Panc1 (cell line): ENCODE results near the gene DGAT2. TPM values are rescaled to one million over a fixed set of nuclear protein-coding genes. Genes with fewer than 3 reads are reported as not detected.

ENCODE experiments used
- ATAC-seq: fragments of 200-7000 bp; cut with Tn5 transposase; 2 replicates; pipeline ENCODE4 v1.9.1; 2020; ENCODE audit warnings: mild to moderate bottlenecking, moderate library complexity
- BruUV-seq: library from RNA; stranded (reverse); fragments of 400-500 nt; replicated peaks from 2 replicates; lab custom pipeline; 2021; lab: Mats Ljungman, UMichigan
- CTCF ChIA-PET: fragments of 300-600 bp; sonication (Branson Sonifier 250); formaldehyde crosslinking; loops from one replicate; lab custom pipeline; 2022; ENCODE audit warnings: antibody characterized with exemption; lab: Charles Lee
- POLR2A ChIA-PET: fragments of 300-600 bp; sonication (Branson Sonifier 250); formaldehyde crosslinking; loops from one replicate; lab custom pipeline; 2022; ENCODE audit warnings: antibody characterized with exemption; lab: Charles Lee
- DNase-seq: peaks from one replicate; pipeline ENCODE4 v3.0.0-alpha.2; 2010; ENCODE audit warnings: low read depth, low spot score
- H3K27ac ChIP-seq: 2 replicates; pipeline ENCODE4 v1.5.1; 2011; ENCODE audit warnings: mild to moderate bottlenecking, low read length, inconsistent platforms
- H3K27me3 ChIP-seq: fragments of 200-500 bp; sonication (Bioruptor generic); 2 replicates; pipeline ENCODE4 v1.6.0; 2014; ENCODE audit warnings: low read length, inconsistent platforms; ENCODE audit not compliant: control insufficient read depth, insufficient read depth
- H3K36me3 ChIP-seq: fragments of 200-500 bp; sonication (Bioruptor generic); 2 replicates; pipeline ENCODE4 v1.5.1; 2014; ENCODE audit warnings: inconsistent platforms, mild to moderate bottlenecking, low read length, moderate library complexity; ENCODE audit not compliant: control insufficient read depth, insufficient read depth
- H3K4me1 ChIP-seq: 2 replicates; pipeline ENCODE4 v1.5.1; 2011; ENCODE audit warnings: inconsistent platforms, mild to moderate bottlenecking, low read length, moderate library complexity; ENCODE audit not compliant: control insufficient read depth, insufficient read depth
- H3K4me3 ChIP-seq, 2 experiments: 2 replicates each; pipeline ENCODE4 v1.5.1; 2011 to 2012; ENCODE audit warnings: low read depth in 2 of 2, low read length in 2 of 2, mild to moderate bottlenecking in 2 of 2, inconsistent platforms in 1 of 2, moderate library complexity in 1 of 2
- H3K9me3 ChIP-seq: fragments of 200-500 bp; sonication (Bioruptor generic); 2 replicates; pipeline ENCODE4 v1.5.1; 2014; ENCODE audit warnings: low read depth, mild to moderate bottlenecking, inconsistent platforms, low read length, moderate library complexity; ENCODE audit not compliant: control insufficient read depth, insufficient read depth
- POLR2AphosphoS5 ChIP-seq: IDR thresholded peaks from 2 replicates; pipeline ENCODE4 v1.6.1; 2012; ENCODE audit warnings: mild to moderate bottlenecking, low read depth, low read length, moderate library complexity
- SIN3A ChIP-seq: IDR thresholded peaks from 2 replicates; pipeline ENCODE4 v1.6.1; 2012; ENCODE audit warnings: low read depth, mild to moderate bottlenecking, low read length, moderate library complexity, borderline replicate concordance; ENCODE audit not compliant: insufficient read depth
- TCF7L2 ChIP-seq: IDR thresholded peaks from 2 replicates; pipeline ENCODE4 v1.6.1; 2011; ENCODE audit warnings: mild to moderate bottlenecking, low read depth, low read length, inconsistent platforms
- in situ Hi-C: cut with HindIII; loops from 2 replicates; pipeline ENCODE4 v1.10.0; 2016; ENCODE audit warnings: low sequenced_read_pairs, low pct_unique_long_range_greater_than_20kb
- intact Hi-C: fragments of 100-400 bp; cut with micrococcal nuclease; formaldehyde crosslinking; loops from one replicate; pipeline ENCODE4 v1.10.0; 2022; ENCODE audit not compliant: unreplicated experiment
- total RNA-seq: library from RNA; stranded (reverse); gene quantifications from one replicate; pipeline ENCODE4 v1.2.1, GENCODE V29; 2021; ENCODE audit not compliant: unreplicated experiment
- TF ChIP-seq, protein P1 (sequence below): fragments of 450-650 bp; IDR thresholded peaks from 2 replicates; pipeline ENCODE4 v1.5.1; 2017; ENCODE audit warnings: mild to moderate bottlenecking
- TF ChIP-seq, protein P2 (sequence below), 2 experiments: IDR thresholded peaks; 2 replicates each; pipeline ENCODE4 v1.6.1; 2011 to 2012; ENCODE audit warnings: low read depth in 2 of 2, control low read depth in 1 of 2, low read length in 1 of 2, mild to moderate bottlenecking in 1 of 2, moderate library complexity in 1 of 2; ENCODE audit not compliant: insufficient read depth in 1 of 2

DGAT2 gene
- total RNA-seq, 1 experiment from 2014 or later: 19.2 TPM

DNA sequence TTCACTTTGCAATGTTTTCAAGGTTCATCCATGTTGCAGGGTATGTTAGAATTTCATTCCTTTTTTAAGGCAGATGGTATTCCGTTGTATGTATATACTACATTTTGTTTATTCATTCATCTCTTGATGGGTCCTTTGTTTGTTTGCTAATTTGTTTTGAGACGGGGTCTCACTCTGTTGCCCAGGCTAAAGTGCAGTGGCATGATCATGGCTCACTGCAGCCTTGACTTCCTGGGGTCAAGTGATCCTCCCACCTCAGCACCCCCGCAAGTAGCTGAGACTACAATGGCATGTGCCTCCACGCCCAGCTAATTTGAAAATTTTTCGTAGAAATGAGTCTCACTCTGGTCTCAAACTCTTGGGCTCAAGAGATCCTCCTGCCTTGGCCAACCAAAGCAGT is 52.6 kb downstream of the DGAT2 start:
- no peak overlapping the region for H3K27ac ChIP-seq
- no peak for TF ChIP-seq TCF7L2
- TF ChIP-seq, protein P1, sequence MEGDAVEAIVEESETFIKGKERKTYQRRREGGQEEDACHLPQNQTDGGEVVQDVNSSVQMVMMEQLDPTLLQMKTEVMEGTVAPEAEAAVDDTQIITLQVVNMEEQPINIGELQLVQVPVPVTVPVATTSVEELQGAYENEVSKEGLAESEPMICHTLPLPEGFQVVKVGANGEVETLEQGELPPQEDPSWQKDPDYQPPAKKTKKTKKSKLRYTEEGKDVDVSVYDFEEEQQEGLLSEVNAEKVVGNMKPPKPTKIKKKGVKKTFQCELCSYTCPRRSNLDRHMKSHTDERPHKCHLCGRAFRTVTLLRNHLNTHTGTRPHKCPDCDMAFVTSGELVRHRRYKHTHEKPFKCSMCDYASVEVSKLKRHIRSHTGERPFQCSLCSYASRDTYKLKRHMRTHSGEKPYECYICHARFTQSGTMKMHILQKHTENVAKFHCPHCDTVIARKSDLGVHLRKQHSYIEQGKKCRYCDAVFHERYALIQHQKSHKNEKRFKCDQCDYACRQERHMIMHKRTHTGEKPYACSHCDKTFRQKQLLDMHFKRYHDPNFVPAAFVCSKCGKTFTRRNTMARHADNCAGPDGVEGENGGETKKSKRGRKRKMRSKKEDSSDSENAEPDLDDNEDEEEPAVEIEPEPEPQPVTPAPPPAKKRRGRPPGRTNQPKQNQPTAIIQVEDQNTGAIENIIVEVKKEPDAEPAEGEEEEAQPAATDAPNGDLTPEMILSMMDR: no peak
- TF ChIP-seq, protein P2, sequence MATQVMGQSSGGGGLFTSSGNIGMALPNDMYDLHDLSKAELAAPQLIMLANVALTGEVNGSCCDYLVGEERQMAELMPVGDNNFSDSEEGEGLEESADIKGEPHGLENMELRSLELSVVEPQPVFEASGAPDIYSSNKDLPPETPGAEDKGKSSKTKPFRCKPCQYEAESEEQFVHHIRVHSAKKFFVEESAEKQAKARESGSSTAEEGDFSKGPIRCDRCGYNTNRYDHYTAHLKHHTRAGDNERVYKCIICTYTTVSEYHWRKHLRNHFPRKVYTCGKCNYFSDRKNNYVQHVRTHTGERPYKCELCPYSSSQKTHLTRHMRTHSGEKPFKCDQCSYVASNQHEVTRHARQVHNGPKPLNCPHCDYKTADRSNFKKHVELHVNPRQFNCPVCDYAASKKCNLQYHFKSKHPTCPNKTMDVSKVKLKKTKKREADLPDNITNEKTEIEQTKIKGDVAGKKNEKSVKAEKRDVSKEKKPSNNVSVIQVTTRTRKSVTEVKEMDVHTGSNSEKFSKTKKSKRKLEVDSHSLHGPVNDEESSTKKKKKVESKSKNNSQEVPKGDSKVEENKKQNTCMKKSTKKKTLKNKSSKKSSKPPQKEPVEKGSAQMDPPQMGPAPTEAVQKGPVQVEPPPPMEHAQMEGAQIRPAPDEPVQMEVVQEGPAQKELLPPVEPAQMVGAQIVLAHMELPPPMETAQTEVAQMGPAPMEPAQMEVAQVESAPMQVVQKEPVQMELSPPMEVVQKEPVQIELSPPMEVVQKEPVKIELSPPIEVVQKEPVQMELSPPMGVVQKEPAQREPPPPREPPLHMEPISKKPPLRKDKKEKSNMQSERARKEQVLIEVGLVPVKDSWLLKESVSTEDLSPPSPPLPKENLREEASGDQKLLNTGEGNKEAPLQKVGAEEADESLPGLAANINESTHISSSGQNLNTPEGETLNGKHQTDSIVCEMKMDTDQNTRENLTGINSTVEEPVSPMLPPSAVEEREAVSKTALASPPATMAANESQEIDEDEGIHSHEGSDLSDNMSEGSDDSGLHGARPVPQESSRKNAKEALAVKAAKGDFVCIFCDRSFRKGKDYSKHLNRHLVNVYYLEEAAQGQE (IDR thresholded peaks at IDR 0.05; ENCODE audit: insufficient read depth in 1 of 2, low read depth in 2 of 2, low read length in 1 of 2): no peak
- no peak for TF ChIP-seq SIN3A
- no peak for TF ChIP-seq POLR2AphosphoS5
- ChIA-PET CTCF (no interaction called here), POLR2A (no interaction called here)
- H3K4me1 ChIP-seq: peaks cover 12% of the 10 kb centered on the region
- no peak overlapping the region for H3K4me3 ChIP-seq
- in situ Hi-C loops (no loop called here), intact Hi-C loops (no loop called here)
- ATAC-seq: no peak
- H3K27me3 ChIP-seq: no peaks in the 10 kb centered on the region
- H3K9me3 ChIP-seq: no peaks in the 10 kb centered on the region
- BruUV-seq: no TSS peak
- DNase-seq: no peak
- no peaks in the 10 kb centered on the region for H3K36me3 ChIP-seq

DNA sequence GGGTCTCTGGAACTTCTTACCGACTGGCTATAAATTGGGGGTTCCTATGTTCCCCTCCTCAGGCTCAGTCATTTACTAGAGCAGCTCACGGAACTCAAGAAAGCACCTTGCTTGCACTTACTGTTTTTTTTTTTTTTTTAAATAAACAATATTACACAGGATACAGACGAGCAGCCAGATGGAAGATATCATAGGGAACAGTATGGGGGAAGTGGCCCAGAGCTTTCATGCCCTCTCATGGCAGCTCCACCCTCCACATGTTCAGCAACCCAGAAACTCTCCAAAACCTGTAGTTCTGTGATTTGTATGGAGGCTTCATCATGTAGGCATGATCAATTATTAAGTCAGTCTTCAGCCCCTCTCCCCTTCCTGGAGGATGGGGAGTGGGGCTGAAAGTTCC is 54.0 kb downstream of the DGAT2 start:
- BruUV-seq: no TSS peak
- DNase-seq: no peak
- Histone ChIP-seq H3K9me3 (no peaks in the 10 kb centered on the region), H3K36me3 (no peaks in the 10 kb centered on the region), H3K27me3 (no peaks in the 10 kb centered on the region), H3K4me3 (no peak overlapping the region), H3K4me1 (0 out of 2 replicates have a peak, but pooled peaks cover 3% of the 10 kb centered on the region), H3K27ac (no peak overlapping the region)
- TF ChIP-seq, protein P2 (IDR thresholded peaks at IDR 0.05; ENCODE audit: insufficient read depth in 1 of 2, low read depth in 2 of 2, low read length in 1 of 2): no peak
- no peak for TF ChIP-seq TCF7L2
- TF ChIP-seq POLR2AphosphoS5: no peak
- TF ChIP-seq, protein P1: no peak
- no peak for TF ChIP-seq SIN3A
- intact Hi-C loops (no loop called here), in situ Hi-C loops (no loop called here)
- peak; percentile 43; the same call in 1 of the 2 replicates for ATAC-seq
- ChIA-PET POLR2A (interaction anchor here (0.7 kb wide), 1 partner anchor 248 kb away, joined by 19 read pairs; no protein-coding TSS in a partner anchor), CTCF (no interaction called here)
